Mammary epithelial cell (primary cell): ENCODE results near the gene SORCS2.

Source experiments
- EZH2 ChIP-seq: IDR thresholded peaks from 2 replicates; pipeline ENCODE4 v1.6.1; 2012; ENCODE audit warnings: low read length, inconsistent platforms, borderline replicate concordance
- TF ChIP-seq, protein P1 (sequence below), 2 donors: IDR thresholded peaks in 1 of 2; conservative IDR thresholded peaks in 1 of 2; 2 replicates each; pipeline ENCODE4 v1.5.1; 2011 to 2012; ENCODE audit warnings: inconsistent platforms in 2 of 2, low read length in 2 of 2, mild to moderate bottlenecking in 2 of 2, control low read depth in 1 of 2, low read depth in 1 of 2; ENCODE audit not compliant: insufficient read depth in 1 of 2; ENCODE audit errors: extremely low read depth in 1 of 2

DNA sequence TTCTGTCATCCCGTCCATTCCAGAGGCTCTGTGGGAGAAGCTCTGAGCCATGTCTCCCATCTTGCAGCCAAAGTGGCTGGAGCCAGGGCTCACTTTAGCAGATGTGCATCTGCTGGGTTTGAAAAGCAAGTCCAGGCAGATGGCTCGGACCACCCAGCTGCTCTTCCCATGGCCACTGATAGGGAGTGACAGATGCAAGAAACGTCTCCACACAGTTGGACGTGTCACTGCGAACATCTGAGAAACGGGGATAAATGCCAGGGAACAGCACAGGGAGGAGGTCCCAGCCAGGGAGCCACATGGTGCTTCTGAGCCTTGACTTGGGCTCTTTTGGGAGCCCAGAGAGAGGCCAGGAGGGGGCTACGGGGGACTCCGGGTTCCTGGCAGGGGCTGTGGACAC is 505.0 kb downstream of the SORCS2 start:
- TF ChIP-seq, protein P1, sequence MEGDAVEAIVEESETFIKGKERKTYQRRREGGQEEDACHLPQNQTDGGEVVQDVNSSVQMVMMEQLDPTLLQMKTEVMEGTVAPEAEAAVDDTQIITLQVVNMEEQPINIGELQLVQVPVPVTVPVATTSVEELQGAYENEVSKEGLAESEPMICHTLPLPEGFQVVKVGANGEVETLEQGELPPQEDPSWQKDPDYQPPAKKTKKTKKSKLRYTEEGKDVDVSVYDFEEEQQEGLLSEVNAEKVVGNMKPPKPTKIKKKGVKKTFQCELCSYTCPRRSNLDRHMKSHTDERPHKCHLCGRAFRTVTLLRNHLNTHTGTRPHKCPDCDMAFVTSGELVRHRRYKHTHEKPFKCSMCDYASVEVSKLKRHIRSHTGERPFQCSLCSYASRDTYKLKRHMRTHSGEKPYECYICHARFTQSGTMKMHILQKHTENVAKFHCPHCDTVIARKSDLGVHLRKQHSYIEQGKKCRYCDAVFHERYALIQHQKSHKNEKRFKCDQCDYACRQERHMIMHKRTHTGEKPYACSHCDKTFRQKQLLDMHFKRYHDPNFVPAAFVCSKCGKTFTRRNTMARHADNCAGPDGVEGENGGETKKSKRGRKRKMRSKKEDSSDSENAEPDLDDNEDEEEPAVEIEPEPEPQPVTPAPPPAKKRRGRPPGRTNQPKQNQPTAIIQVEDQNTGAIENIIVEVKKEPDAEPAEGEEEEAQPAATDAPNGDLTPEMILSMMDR (conservative IDR thresholded peaks at IDR 0.05 in 1 of 2, IDR thresholded peaks at IDR 0.05 in 1 of 2; ENCODE audit: extremely low read depth in 1 of 2, insufficient read depth in 1 of 2, low read depth in 1 of 2, low read length in 2 of 2): no peak
- TF ChIP-seq EZH2: no peak
